C4-2B (cell line): Measurements from ENCODE around the gene MORF4L1.

ENCODE experiments used
- H3K27ac ChIP-seq: fragments of 450-650 bp; 2 replicates; pipeline ENCODE4 v1.5.1; 2017
- ZFX ChIP-seq: fragments of 450-650 bp; IDR thresholded peaks from 2 replicates; pipeline ENCODE4 v1.6.1; 2017
- TF ChIP-seq, protein P1 (sequence below): fragments of 450-650 bp; conservative IDR thresholded peaks from 2 replicates; pipeline ENCODE4 v1.5.1; 2017; ENCODE audit warnings: mild to moderate bottlenecking

Gene MORF4L1

DNA sequence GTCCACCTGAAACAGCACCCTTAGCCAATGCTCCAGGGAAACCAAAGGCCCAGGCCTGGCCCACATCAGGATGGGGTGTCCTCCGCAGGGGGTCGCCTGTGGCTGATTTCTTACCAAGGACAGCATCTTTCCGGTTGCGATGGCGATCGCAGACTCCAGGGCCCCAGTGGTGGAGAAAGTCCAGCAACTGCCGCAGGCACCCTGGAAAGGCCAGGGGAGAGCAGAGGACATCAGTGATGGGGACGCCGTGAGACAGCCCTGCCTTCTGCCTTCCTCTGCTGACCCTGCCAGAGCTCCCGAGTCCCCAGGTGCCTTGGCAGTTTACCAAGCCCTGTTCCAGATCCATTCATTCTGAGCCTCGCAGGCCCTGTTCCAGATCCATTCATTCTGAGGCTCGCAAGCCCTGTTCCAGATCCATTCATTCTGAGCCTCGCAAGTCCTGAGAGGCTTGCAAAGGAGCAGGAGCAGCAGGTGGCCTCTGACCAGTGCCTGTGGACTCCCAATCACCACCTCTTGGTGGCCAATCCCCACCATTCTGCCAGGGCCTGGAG, 59.6 kb downstream of the MORF4L1 start:
- peak overlapping the region; percentile 86 for H3K27ac ChIP-seq
- no peak for TF ChIP-seq ZFX
- TF ChIP-seq, protein P1, sequence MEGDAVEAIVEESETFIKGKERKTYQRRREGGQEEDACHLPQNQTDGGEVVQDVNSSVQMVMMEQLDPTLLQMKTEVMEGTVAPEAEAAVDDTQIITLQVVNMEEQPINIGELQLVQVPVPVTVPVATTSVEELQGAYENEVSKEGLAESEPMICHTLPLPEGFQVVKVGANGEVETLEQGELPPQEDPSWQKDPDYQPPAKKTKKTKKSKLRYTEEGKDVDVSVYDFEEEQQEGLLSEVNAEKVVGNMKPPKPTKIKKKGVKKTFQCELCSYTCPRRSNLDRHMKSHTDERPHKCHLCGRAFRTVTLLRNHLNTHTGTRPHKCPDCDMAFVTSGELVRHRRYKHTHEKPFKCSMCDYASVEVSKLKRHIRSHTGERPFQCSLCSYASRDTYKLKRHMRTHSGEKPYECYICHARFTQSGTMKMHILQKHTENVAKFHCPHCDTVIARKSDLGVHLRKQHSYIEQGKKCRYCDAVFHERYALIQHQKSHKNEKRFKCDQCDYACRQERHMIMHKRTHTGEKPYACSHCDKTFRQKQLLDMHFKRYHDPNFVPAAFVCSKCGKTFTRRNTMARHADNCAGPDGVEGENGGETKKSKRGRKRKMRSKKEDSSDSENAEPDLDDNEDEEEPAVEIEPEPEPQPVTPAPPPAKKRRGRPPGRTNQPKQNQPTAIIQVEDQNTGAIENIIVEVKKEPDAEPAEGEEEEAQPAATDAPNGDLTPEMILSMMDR = no peak

DNA sequence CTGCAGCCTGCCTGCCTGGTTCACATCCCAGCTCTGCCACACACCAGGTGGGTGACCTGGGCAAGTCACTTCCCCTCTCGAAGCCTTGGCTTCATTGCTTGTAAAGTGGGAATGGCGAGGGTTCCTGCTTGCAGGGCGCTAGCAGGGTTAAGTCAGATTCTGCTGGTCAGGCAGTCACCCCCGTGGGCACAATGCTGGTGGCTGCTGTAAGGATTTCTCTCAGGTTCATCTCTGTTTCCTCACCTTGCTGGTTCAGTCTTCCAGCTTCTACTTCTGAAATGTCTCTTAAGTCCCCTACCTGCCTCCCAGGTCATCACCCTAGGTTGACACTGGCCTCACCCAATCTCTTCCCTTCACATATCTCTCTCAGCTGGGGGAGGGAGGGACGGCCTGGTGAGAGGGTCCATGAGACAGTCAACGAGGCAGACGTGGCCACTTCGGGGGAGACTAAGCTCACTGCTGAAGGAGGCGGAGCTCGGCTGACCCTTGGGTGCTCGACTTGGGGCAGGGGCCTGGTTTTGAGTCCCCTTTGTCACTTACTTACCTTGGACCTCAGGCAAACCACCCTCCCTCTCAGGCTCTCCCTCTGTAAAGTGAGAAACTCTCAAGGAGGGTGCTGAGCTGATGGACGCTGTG, 60.6 kb downstream of the MORF4L1 start:
- peak overlapping the region; percentile 86 for H3K27ac ChIP-seq
- TF ChIP-seq, protein P1 = no peak
- no peak for TF ChIP-seq ZFX

DNA sequence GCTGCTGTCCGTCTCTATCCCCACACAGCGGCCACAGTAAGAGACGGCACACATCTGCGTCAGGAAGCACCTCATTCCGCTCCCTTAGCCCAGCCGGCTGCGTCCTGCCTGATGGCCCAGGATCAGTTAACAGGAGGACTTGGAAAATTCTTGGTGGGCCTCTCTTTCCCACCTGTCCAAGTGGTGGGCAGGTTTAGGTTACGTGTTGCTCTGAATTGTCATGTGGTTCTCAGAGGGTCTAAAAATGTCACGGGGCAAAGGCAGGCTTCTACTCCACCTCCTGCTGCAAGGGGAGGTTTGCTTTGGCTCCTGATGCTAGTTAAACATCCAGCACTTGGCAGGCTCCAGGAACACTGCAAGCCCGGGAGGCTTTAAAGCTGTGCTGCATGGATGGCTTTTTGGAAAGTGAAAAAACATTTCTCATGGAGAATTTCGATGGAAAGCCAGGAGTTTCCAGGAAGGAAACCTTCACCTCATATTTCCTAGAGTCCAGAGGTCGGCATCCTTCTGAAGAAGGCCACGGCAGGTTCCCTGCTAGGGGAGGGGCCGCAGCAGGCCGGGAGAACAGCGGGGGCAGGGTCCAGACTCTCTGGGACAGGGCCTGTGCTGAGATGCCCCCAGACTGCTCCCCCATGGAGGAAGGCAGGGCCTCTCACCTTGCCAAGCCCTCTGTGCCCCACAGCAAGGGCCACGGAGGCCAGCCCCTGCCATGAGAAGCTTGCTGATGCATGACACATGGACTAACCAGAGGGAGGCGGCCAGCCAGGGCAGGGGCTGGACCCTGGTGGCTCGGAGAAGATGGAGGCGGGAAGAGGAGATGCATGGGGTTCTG, 61.3 kb downstream of the MORF4L1 start:
- TF ChIP-seq, protein P1 = no peak
- no peak for TF ChIP-seq ZFX
- peak overlapping the region; percentile 86 for H3K27ac ChIP-seq

DNA sequence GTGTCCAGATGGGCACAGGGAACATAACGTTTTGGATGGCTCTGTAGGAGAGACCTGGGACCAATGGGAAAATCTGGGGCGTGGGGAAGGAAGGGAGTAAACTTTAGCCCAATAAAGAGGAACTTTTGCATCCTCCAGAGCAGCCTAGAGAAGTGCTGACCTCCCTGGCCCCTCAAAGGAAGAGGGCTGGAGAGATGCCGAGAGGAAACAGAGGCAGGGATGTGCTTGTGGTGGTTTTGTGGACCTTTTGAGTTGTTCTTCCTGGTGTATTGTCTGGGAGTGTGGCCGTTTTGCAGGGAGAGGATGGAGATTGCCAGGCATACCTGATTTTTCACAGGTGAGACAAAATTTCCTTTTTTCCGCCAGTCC, 61.9 kb downstream of the MORF4L1 start:
- H3K27ac ChIP-seq = peak overlapping the region; percentile 86
- TF ChIP-seq, protein P1 = no peak
- TF ChIP-seq ZFX = no peak

DNA sequence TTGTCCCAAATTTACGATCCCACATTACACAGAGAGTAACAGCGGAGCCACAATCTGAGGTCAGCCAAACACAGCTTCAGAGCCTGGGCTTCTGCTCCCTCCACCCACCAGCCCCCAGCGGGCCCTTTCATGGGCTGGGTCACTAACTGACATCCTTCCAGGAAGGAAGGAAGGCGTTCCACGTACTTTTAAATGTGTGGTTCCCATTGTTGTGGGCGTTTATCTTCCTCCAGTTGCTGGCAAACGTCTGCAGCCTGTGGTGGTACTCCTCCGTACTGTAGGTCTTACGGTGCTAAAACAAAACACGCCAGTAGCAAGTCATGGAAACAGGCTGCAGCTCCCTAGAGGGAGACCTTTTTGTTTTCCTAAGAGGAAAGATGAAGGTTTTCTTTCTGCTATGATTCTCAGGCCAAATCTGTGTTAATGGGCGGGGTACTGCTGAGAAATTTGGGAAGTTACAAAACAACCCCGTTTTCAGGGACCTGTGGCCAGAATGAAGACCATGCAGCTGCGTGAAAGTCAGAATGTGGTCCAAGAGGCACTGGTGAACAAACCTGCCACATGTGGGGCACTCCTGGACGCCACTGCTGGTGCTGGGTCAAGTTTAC, 64.5 kb downstream of the MORF4L1 start:
- no peak for TF ChIP-seq ZFX
- TF ChIP-seq, protein P1 = no peak
- H3K27ac ChIP-seq = no peak overlapping the region

DNA sequence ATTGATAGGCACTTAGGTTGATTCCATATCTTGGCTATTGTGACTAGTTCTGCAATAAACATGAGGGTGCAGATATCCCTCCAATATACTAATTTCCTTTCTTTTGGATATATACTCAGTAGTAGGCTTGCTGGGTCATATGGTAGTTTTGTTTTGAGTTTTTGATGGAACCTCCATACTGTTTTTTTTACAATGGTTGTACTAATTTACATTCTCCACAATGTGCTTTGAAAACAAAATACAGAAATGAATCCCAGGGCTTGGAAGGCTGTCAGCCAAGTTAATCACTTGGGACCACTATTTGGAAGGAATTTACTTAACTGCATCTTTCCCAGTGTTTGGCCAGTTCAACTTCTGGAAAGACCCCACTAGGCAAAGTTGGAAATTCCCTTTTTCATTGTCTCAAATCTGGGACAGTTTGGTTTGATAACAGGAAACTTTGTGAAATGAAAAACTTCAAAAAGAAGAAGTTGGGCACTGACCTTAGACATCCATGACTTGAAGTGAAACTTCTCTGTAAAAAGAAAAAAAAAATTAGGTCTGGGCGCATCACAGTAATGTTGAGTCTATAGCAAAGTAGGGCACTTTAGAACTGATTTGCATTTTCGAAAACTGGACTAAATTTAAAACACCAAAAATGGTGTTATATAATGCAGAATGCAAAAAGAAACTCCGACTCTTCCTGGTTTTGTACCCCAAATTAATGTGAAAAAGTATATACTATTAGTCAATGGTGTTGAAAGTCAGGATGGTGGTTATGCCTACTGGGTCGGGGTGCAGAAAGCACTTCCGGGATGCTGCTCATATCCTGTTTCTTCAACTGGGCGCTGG, 66.2 kb downstream of the MORF4L1 start:
- no peak for TF ChIP-seq ZFX
- TF ChIP-seq, protein P1 = no peak
- H3K27ac ChIP-seq = no peak overlapping the region
